H1 (cell line): ENCODE measurements around the gene LRP1. TPM values are rescaled to one million over a fixed set of nuclear protein-coding genes. Genes with fewer than 3 reads are reported as not detected.

Experiments
- KDM1A ChIP-seq: fragments of 200-600, 300-600 bp; sonication (generic); IDR thresholded peaks from 2 replicates; pipeline ENCODE4 v1.7.1; 2016; ENCODE audit warnings: mild to moderate bottlenecking, low read length, borderline replicate concordance
- polyA plus RNA-seq, 7 experiments: library from polyadenylated mRNA; depleted of rRNA in 3 of 7; stranded (reverse) in 5 of 7; unstranded in 2 of 7; fragments of >200 nt in 5 of 7; fragments of 200-250 nt in 2 of 7; gene quantifications; 1 replicate in 5 of 7; 2 replicates in 1 of 7; 4 replicates in 1 of 7; pipeline versions ENCODE4 v1.2.1 to v1.2.3, GENCODE V29; 2011 to 2013; ENCODE audit warnings: missing spikeins in 2 of 7, mixed read lengths in 2 of 7
- total RNA-seq: library from RNA; stranded (reverse); fragmentation: NEBNext Ultra II Directional; extraction: Animal tissue kit (Norgen Biotek cat#: 25700); gene quantifications from 2 replicates; pipeline ENCODE4 v1.2.1, GENCODE V29; 2021

LRP1 gene
- total and polyA plus RNA-seq, 2 of the 8 experiments (the other 6 are each of a cell fraction or from before 2014, with no cell fraction given) = 35.3 to 92.5 TPM

- TF ChIP-seq KDM1A = no peak
These were observed 83.8 kb downstream of the LRP1 start (continued) for GRCh38 chr12:57211791-57212700.
